ENCODE results near the gene MUC6.

The MUC6 gene

DNA sequence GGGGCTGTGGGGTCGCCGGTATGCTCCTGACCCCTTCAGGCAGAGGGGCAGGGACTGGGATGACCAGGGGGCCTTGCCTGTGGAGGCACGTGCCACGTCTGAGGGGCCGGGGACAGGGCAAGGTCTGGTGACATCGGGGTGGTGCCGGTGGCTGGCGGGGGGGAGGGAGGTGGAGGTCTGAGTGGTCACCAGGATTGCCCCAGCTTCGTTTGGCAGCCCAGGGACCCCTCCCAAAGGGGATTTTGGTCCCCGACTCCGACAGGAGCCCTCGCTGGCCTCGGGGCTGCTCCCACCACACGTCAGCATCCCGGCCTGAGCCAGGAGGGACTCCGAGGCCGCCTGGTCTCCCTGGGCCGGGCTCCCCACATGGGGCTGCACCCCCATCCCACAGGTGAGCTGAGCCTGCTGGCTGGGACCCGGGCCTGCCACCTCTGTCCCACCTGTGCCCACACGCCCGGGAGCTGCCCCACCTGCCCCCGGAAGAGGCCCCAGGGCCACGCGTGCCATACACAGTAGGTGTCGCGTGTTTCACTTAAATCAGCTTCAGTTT, 1.1 kb upstream of the MUC6 start:
- no peak for DNase-seq (ENCODE audit: low read depth in 2 of 2, low spot score in 1 of 2)

DNA sequence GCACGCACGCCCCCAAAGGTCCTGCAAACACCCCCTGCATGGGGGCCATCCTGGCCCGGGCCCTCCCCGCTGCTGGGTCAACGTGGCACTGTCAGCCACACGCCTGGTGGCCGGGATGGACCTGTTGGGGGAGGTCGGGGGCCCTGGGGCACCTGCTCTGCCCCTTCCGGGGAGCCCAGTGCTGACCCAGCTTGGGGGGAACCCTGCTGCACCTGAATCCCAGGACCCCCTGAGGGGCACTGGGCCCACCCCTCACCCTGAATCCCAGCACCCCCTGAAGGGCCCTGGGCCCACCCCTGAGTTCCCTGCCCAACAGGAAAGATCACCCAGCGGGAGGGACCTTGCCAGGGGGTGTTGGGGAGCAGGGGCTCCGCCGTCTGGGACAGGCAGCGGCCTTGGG, 413 bp upstream of the MUC6 start:
- no peak for DNase-seq (ENCODE audit: low read depth in 2 of 2, low spot score in 1 of 2)

DNA sequence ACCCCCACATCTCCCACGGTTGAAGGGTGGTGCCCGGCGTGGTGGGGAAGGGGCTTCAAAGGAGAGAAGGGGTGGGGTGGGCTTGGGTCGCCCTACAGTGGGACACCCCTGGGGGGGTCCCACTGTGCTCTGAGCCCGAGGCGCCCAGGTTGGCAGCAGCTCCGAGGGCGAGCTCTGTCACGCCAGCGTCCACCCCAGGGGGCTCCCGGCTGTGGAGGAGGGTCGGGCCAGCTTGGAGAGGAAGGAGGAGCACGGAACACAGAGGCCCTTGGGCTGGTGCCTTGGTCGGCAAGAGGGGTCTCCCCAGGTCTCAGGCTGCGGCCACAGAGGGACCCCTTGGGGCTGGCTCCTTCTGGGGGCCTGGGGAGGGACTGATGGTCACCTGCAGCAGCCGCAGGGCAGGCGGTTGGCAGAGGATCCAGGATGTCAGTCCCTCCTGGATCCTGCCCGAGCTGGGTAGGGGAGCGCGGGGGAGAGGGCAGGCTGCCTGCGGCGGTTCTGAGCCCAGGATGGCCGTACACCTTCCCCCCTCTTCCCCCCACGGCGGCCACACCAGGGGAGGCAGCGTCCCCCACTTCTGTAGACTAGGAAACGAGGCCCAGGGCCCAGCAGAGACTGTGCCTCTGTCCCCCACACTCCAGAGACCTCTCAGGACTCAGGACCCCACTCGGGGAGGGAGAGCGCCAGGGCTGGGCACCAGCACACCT, 788 bp downstream of the MUC6 start:
- DNase-seq (ENCODE audit: low read depth in 2 of 2, low spot score in 1 of 2): no peak

GRCh38 chr11:1034456-1035295, 1.8 kb downstream of the MUC6 start:
- DNase-seq (ENCODE audit: low read depth in 2 of 2, low spot score in 1 of 2): no peak

- no peak for DNase-seq (ENCODE audit: low read depth in 2 of 2, low spot score in 1 of 2)
These were observed 2.5 kb downstream of the MUC6 start for GRCh38 chr11:1034001-1034400.

GRCh38 chr11:1033016-1033798, 3.3 kb downstream of the MUC6 start:
- DNase-seq (ENCODE audit: low read depth in 2 of 2, low spot score in 1 of 2): no peak

GRCh38 chr11:1032310-1032891, 4.1 kb downstream of the MUC6 start:
- DNase-seq (ENCODE audit: low read depth in 2 of 2, low spot score in 1 of 2): no peak

DNA sequence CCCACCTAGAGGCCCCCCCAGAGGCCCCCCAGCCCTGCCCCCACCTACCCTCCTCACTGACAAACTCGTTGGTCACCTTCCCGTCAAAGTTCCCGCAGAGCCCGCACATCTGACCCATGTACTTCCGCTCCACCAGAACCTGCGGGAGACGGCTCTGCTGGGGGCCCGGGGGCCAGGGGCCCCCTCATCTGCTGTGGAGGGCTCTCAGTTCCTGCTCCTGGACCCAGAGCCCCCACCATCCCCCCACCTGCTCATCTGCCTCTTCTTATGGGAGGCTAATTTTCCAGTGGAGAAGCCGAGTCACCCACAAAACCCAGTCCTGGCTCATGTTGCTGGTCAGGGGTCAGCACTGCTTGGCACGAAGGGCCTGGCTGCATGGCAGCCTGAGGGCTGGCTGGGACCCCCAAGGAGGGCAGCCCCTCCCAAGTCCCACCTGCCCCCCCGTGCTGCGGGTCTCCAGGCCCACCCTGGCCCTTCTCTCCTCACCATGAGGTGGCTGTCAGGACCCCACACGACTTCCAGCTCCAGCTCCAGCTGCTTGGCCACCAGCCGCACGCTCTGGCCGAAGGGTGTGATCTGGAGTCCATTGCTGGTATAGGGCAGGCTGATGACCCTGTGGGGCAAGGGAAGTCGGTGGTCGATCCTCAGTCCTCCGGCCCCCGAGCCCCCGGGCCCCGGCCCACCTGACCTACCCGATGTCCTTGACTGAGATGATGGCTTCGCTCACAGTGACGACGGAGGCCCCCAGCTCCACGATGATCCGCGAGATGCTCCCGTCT, 5.2 kb downstream of the MUC6 start:
- no peak for DNase-seq (ENCODE audit: low read depth in 2 of 2, low spot score in 1 of 2)

DNA sequence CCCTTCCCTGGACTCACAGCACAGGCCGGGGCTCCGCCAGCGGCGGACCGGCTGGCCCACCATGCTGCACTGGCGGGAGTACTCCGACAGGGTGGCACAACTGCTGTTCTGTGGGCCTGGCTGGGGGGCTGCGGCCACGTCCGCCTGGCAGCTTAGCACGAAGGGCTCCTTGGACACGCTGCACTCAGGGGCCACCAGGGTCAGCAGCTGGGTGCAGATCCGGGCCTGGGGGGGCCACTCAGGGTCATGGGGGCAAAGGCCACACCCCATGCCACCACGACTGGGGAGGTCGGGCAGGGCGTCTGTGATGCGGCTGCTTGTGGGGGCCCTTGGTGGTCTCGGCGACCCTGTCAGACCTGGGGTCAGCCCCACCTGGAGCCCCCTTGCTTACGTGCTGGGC, 6.0 kb downstream of the MUC6 start:
- DNase-seq (ENCODE audit: low read depth in 2 of 2, low spot score in 1 of 2): no peak

GRCh38 chr11:1030086-1030485, 6.4 kb downstream of the MUC6 start:
- no peak for DNase-seq (ENCODE audit: low read depth in 2 of 2, low spot score in 1 of 2)

DNA sequence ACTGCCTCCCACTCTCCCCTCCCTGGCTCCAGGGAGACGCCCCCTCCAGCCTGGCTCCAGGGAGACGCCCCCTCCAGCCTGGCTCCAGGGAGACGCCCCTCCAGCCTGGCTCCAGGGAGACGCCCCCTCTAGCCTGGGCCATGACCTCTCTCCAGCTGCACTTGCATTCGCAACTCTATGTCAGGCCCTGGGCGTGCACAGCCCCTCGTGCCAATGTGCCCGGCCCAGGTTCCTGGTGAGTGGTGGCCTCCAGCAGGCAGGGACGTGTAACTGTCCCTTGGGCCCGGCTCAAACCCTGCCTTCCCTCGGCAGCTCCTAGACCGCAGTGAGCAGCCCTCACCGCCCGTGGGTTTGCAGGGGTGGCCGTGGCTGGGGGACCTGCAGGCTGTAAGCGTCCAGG, 6.9 kb downstream of the MUC6 start:
- no peak for DNase-seq (ENCODE audit: low read depth in 2 of 2, low spot score in 1 of 2)

DNA sequence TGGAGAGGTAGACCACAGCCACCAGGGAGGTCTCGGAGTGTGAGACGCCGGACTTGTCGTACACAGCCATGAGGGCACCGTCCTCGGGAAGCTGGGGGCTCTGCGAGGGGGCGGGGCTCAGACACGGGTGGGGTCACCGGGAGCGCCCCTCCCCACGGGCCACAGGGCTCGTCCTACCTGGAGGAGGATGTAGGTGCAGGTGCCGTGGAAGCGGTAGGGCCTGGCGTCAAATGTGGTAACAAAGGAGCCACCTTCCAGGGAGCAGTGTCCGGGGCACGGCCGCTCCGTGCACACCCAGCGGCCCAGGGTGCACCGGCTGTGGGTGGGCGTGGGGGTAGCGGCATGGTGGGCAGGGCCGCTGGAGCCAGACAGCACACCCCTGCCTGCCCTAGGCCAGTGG, 7.5 kb downstream of the MUC6 start:
- no peak for DNase-seq (ENCODE audit: low read depth in 2 of 2, low spot score in 1 of 2)

DNA sequence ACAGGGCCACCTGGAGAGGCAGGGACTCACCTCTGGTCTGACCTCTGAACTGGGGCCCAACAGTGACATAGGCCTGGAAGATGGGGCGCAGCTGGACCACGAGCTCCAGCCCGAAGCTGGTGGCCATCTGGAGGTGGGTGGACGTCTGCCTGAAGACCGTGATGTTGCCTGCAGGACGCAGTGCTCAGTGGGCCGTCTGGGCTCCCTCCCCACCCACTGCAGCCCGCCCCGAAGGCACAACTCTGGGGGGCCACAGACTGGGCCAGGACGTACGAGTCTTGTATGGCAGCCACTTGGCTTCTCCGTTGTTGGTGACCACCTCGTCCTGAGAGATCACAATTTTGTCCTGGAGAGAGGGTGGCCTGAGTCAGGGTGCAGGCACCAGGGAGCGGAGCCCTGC, 7.9 kb downstream of the MUC6 start:
- DNase-seq (ENCODE audit: low read depth in 2 of 2, low spot score in 1 of 2): no peak

DNA sequence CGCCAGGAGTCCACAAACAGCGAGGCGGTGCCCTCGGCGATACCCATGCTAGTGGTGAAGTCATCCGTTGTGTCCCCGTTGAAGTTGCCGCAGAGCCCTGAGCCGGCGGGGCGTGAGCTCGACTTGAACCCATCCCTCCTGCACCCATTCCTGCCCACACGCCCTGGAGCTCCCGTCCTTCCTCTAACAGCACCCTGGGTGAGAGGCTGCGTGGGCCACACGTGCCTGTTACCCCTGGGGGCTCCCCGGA, 8.3 kb downstream of the MUC6 start:
- DNase-seq (ENCODE audit: low read depth in 2 of 2, low spot score in 1 of 2): no peak

DNA sequence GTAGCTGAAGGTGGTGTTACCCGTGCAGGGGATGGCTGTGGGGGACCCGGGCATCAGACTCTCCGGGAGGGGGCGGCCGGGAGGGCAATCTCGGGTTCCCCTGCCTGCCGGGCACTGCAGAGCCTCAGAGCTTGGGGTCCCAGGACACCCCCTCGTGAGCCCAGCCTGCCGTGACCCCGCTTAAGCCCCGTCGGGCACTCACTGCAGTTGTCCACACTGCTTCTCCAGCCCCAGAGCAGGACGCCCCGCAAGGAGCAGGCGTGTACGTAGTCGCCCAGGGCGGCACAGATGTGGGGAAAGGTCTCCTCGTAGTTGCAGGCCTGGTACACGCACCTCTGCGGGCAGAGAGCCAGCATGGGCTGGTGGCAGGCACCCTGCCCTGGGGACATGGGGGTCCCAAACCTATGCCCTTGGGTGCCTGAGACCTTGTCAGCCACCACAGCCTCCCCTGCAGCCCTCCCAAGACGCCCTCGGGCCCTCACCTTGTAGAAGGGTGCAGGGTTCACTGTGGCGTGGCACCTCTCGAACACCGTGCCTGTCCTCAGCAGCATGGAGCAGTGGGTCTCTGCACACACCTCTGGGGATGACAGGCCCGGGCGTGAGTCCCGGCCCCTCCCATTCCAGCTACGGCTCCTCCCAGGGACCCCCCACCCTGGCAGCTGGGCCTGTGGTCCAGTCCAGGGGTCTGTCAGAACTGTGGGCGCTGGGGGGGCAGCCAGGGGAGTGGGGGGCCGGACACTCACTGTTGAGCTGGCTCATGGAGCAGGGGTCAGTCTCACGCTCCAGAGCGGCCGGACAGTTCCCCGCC, 8.8 kb downstream of the MUC6 start:
- no peak for DNase-seq (ENCODE audit: low read depth in 2 of 2, low spot score in 1 of 2)

DNA sequence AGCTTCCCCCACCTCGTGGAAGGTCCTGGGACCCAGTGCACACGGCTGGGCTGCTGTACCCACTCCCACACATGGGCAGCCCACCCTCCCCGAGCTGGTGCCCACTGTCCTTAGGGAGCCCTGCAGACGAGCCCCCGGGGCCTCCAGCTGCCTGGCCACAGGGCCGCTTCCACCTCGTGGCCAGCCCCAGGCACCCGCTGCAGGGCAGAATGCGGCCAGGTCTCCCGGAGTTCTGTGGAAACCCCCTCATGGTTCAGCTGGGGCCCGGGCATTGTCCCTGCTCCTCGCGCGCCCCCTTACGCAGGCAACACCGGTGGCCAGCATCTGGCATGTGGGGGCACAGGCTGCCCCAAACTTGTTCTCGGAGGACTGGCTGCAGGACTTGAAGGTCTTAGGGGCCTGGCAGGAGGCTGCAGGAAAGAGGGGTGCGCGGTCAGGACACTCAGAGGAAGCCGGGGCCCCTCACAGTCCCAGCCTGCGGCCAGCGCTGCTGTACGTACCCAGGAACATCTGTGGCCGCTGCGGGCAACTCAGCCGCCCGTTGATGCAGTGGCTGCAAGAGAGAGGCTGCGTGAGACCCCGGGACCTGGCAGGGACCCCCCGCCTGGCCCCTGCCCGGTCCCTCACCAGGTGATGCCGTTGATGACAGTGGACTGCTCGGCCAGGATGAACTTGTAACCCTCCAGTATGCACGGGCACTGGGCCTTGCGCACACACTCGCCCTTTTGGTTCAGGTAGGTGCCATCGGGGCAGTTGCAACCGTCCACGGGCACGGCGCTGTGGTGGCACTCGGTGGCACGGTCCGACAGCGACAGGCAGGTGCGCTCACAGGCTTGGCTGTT, 9.7 kb downstream of the MUC6 start:
- DNase-seq (ENCODE audit: low read depth in 2 of 2, low spot score in 1 of 2): no peak

- DNase-seq (ENCODE audit: low read depth in 2 of 2, low spot score in 1 of 2): no peak
These were observed 10.4 kb downstream of the MUC6 start for GRCh38 chr11:1026163-1026450.

DNA sequence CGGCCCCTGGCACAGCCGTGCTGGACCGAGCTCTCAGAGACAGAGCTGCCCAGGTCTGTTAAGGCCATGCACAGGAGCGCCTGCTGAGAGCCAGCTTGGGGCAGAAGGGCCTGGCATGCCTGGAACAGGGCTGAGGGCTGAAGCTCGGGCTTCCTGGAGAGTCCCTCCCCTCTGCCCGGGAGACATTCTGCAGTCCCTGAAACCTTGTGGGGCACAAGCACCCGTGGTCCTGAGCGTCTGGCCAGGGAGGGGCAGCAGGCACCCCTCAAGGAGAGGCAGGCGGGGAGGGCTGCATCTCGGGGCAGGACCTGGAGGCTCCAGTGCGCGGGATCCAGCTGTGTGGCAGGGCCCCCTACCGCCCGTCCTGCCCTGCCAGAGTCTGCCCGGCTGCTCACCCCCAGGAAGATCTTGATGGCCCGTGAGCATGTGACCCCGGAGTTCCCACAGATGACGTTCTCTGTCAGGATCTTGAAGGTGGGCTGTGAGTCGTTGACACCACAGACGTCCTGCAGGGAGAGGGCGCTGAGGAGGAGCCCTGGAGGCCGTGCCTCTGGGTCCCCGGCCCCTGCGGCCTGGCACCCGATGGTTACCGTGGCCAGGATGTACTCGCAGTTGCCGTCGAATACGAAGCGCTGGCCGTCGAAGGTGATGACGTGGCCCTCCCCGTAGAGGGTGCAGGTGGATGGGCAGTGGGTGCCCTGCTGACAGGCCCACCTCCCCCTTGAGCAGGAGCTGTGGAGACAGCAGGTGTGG, 10.9 kb downstream of the MUC6 start:
- DNase-seq (ENCODE audit: low read depth in 2 of 2, low spot score in 1 of 2): no peak

Data from stimulated activated CD8-positive, alpha-beta memory T cell treated with anti-CD3 and anti-CD28 coated beads, Interleukin-4, amount 100 ng/mL, for 1 hour (primary cell).